GM18511 (cell line): ENCODE data around the gene RBPJ.
"Not testable (repeated sequence)": the region's sequence is repeated elsewhere in the genome, so short reads cannot be mapped to it uniquely, and the experiment has no call there.

Source experiments
- ATAC-seq: cut with Tn5 transposase; IDR thresholded peaks from one replicate; pipeline ENCODE4 v1.9.1; 2021; ENCODE audit warnings: mild to moderate bottlenecking, moderate library complexity; ENCODE audit not compliant: unreplicated experiment

Gene RBPJ

GRCh38 chr4:26369132-26369531 lies 48.3 kb downstream of the RBPJ start:
- ATAC-seq, result no peak

GRCh38 chr4:26369581-26369980 lies 48.8 kb downstream of the RBPJ start:
- no peak for ATAC-seq

- ATAC-seq, result no peak
Observed at GRCh38 chr4:26372076-26372475, 51.3 kb downstream of the RBPJ start.

GRCh38 chr4:26372525-26373172 lies 51.8 kb downstream of the RBPJ start:
- peak; percentile 98 for ATAC-seq

GRCh38 chr4:26375551-26375950 lies 54.7 kb downstream of the RBPJ start:
- ATAC-seq, result no peak

- no peak for ATAC-seq
Observed at GRCh38 chr4:26377328-26378311, 56.8 kb downstream of the RBPJ start.

GRCh38 chr4:26379837-26380236 lies 59.0 kb downstream of the RBPJ start:
- no peak for ATAC-seq

- no peak for ATAC-seq
Observed at GRCh38 chr4:26380740-26381139, 59.9 kb downstream of the RBPJ start.

GRCh38 chr4:26384380-26385057 lies 63.7 kb downstream of the RBPJ start:
- ATAC-seq, result no peak

- no peak for ATAC-seq
Observed at GRCh38 chr4:26385690-26386089, 64.9 kb downstream of the RBPJ start.

GRCh38 chr4:26386386-26386785 lies 65.6 kb downstream of the RBPJ start:
- no peak for ATAC-seq

- no peak for ATAC-seq
Observed at GRCh38 chr4:26388671-26389070, 67.9 kb downstream of the RBPJ start.

- no peak for ATAC-seq
Observed at GRCh38 chr4:26397086-26397485, 76.3 kb downstream of the RBPJ start.

GRCh38 chr4:26400132-26400531 lies 79.3 kb downstream of the RBPJ start:
- ATAC-seq, result no peak

GRCh38 chr4:26402017-26402416 lies 81.2 kb downstream of the RBPJ start:
- ATAC-seq, result not testable (repeated sequence)

- peak; percentile 75 for ATAC-seq
Observed at GRCh38 chr4:26402458-26402857, 81.6 kb downstream of the RBPJ start.

- no peak for ATAC-seq
Observed at GRCh38 chr4:26404743-26405206, 84.0 kb downstream of the RBPJ start.

- ATAC-seq, result no peak
Observed at GRCh38 chr4:26406346-26406975, 85.6 kb downstream of the RBPJ start.

GRCh38 chr4:26407476-26407875 lies 86.7 kb downstream of the RBPJ start:
- no peak for ATAC-seq

GRCh38 chr4:26410385-26411293 lies 89.8 kb downstream of the RBPJ start:
- peak; percentile 80 for ATAC-seq
